ENCODE data around the gene OTUB2.

OTUB2 gene

DNA sequence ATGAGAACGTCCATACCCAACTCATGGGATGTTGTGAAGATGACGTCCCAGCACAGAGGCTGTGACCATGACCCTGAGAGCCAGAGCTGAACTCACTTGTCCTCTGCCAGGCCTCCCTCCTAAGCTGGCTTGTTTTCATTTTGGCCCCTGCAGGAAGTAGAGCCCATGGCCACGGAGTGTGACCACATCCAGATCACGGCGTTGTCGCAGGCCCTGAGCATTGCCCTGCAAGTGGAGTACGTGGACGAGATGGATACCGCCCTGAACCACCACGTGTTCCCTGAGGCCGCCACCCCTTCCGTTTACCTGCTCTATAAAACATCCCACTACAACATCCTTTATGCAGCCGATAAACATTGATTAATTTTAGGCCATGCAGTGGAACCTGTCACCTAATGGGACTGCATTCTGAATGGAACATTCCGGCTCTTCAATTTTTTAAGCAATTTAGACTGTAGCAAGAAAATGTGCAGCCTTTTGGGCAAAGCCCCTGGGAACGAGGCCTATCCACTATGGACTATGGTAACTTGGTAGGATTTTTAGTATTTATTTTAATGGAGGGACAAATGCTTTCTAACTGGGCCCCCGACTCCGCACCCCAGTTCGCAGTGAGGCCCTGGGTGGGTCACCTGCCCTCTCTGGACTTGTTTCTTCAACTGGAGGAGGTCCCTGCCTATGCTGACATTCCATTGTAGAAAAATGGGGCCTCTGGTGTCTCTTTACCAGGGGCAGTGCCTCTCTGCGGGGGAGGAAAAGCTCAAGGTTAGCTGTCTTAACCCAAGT lies 19.6 kb downstream of the OTUB2 start:
- no peaks in the 10 kb centered on the region for H3K36me3 ChIP-seq (replicated peaks; ENCODE audit: insufficient read depth, low read length)
- DNase-seq, result no peak

DNA sequence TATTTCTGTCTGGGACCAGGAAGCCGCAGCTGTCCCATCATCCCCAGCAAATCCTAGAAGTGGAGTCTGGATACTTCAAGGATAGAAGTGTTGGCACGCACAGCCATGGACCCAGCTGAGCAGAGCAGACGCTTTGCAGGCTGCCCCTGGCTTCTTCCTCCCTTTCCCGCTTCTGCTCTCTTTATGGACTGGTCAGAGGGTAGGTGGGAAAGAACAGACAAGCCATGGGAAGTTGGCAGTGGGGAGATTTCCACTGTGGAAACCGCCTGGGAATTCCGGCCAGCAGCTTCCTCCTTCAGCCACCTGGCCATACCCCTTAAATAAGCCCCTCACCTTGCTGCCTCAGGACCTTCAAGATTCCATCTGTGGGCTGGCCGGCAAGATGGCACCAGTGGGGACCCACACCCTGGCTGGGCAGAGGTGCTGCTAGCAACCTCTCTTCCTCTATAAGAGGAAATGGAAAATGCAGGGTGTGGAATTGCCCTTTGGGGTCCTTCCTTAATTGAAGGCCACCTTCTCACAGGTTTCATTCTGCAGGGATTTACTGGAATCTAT lies 20.6 kb downstream of the OTUB2 start:
- Histone ChIP-seq H3K4me2 (ENCODE audit: low read depth, low read length) (no peak overlapping the region), H3F3A (ENCODE audit: insufficient read depth, low read length) (no peaks in the 10 kb centered on the region), H3K79me2 (ENCODE audit: low read length) (no peaks in the 10 kb centered on the region), H3K27me3 (replicated peaks; ENCODE audit: insufficient read depth, low read length) (no peaks in the 10 kb centered on the region), H3K9me2 (replicated peaks; ENCODE audit: insufficient read depth, low read length) (no peaks in the 10 kb centered on the region), H3K27ac (ENCODE audit: low read length) (no peak overlapping the region), H3K9me3 (replicated peaks; ENCODE audit: insufficient read depth, low read length) (no peaks in the 10 kb centered on the region), H3K9ac (ENCODE audit: low read length) (no peak overlapping the region), H3K36me3 (replicated peaks; ENCODE audit: insufficient read depth, low read length) (no peaks in the 10 kb centered on the region), H3K4me1 (ENCODE audit: low read length) (peaks cover 2% of the 10 kb centered on the region; the same call in 1 of the 2 replicates), H4K20me1 (ENCODE audit: insufficient read depth, low read length) (no peaks in the 10 kb centered on the region), H3K4me3 (ENCODE audit: low read length) (no peak overlapping the region), H2AFZ (ENCODE audit: low read length) (no peak overlapping the region)
- TF ChIP-seq, protein P1, sequence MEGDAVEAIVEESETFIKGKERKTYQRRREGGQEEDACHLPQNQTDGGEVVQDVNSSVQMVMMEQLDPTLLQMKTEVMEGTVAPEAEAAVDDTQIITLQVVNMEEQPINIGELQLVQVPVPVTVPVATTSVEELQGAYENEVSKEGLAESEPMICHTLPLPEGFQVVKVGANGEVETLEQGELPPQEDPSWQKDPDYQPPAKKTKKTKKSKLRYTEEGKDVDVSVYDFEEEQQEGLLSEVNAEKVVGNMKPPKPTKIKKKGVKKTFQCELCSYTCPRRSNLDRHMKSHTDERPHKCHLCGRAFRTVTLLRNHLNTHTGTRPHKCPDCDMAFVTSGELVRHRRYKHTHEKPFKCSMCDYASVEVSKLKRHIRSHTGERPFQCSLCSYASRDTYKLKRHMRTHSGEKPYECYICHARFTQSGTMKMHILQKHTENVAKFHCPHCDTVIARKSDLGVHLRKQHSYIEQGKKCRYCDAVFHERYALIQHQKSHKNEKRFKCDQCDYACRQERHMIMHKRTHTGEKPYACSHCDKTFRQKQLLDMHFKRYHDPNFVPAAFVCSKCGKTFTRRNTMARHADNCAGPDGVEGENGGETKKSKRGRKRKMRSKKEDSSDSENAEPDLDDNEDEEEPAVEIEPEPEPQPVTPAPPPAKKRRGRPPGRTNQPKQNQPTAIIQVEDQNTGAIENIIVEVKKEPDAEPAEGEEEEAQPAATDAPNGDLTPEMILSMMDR (IDR thresholded peaks at IDR 0.05; ENCODE audit: low read length), result no peak
- no peak for DNase-seq

More for the DNA sequence above, 19.6 kb downstream of the OTUB2 start:
- Histone ChIP-seq H3K9me2 (replicated peaks; ENCODE audit: insufficient read depth, low read length) (no peaks in the 10 kb centered on the region), H3K9me3 (replicated peaks; ENCODE audit: insufficient read depth, low read length) (no peaks in the 10 kb centered on the region), H3K4me3 (ENCODE audit: low read length) (no peak overlapping the region), H3K4me1 (ENCODE audit: low read length) (no peaks in the 10 kb centered on the region), H3K27ac (ENCODE audit: low read length) (no peak overlapping the region), H3F3A (ENCODE audit: insufficient read depth, low read length) (no peaks in the 10 kb centered on the region), H2AFZ (ENCODE audit: low read length) (no peak overlapping the region), H3K27me3 (replicated peaks; ENCODE audit: insufficient read depth, low read length) (no peaks in the 10 kb centered on the region), H3K4me2 (ENCODE audit: low read depth, low read length) (no peak overlapping the region), H4K20me1 (ENCODE audit: insufficient read depth, low read length) (no peaks in the 10 kb centered on the region), H3K9ac (ENCODE audit: low read length) (no peak overlapping the region), H3K79me2 (ENCODE audit: low read length) (no peaks in the 10 kb centered on the region)
- TF ChIP-seq, protein P1 (IDR thresholded peaks at IDR 0.05; ENCODE audit: low read length), result no peak
- TF ChIP-seq EZH2 (optimal IDR thresholded peaks at IDR 0.05; ENCODE audit: low read depth, low read length) (no peak), EZH2phosphoT487 (IDR thresholded peaks at IDR 0.05; ENCODE audit: low read length) (no peak)

DNA sequence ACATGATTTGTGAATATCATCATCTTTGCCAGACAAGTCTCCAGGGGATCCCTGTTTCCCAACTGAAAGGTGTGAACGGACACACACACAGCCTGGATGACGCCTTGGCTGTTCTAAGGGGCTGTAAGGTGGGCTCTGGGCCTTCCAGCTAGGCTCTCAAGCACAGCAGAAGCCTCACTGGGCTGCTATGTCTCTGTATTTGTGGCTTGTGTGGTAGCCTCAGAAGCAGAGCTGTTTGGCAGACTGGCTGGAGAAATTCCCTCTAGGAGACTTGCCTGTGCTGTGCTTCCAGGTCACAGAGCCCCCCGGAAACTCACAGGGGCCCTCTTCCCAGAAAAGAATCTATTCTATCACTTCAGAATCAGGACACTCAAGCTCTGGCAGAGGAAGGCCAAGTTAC lies 21.4 kb downstream of the OTUB2 start:
- Histone ChIP-seq H3K9me2 (replicated peaks; ENCODE audit: insufficient read depth, low read length) (no peaks in the 10 kb centered on the region), H3K9ac (ENCODE audit: low read length) (no peak overlapping the region), H3K36me3 (replicated peaks; ENCODE audit: insufficient read depth, low read length) (no peaks in the 10 kb centered on the region), H3K27me3 (replicated peaks; ENCODE audit: insufficient read depth, low read length) (no peaks in the 10 kb centered on the region), H3K4me3 (ENCODE audit: low read length) (no peak overlapping the region), H3K4me1 (ENCODE audit: low read length) (peaks cover 10% of the 10 kb centered on the region), H3K4me2 (ENCODE audit: low read depth, low read length) (no peak overlapping the region), H4K20me1 (ENCODE audit: insufficient read depth, low read length) (no peaks in the 10 kb centered on the region), H3K27ac (ENCODE audit: low read length) (no peak overlapping the region), H2AFZ (ENCODE audit: low read length) (no peak overlapping the region), H3K79me2 (ENCODE audit: low read length) (no peaks in the 10 kb centered on the region), H3K9me3 (replicated peaks; ENCODE audit: insufficient read depth, low read length) (no peaks in the 10 kb centered on the region), H3F3A (ENCODE audit: insufficient read depth, low read length) (peaks cover 4% of the 10 kb centered on the region; the same call in 1 of the 2 replicates)
- DNase-seq, result no peak
- TF ChIP-seq EZH2 (optimal IDR thresholded peaks at IDR 0.05; ENCODE audit: low read depth, low read length), result no peak
- TF ChIP-seq EZH2phosphoT487 (IDR thresholded peaks at IDR 0.05; ENCODE audit: low read length), result no peak
- TF ChIP-seq, protein P1 (IDR thresholded peaks at IDR 0.05; ENCODE audit: low read length), result no peak

All from MM.1S (cell line).